ENCODE measurements around the gene NHS.

- TF ChIP-seq CTCF (IDR thresholded peaks at IDR 0.05): no peak
- TF ChIP-seq POLR2AphosphoS5 (IDR thresholded peaks at IDR 0.05; ENCODE audit: insufficient read depth in 1 of 2, low read depth in 1 of 2): no peak
These were observed 100.6 kb downstream of the NHS start for GRCh38 chrX:17475449-17476217.

Measured in vagina (tissue), 2 donors.